ENCODE data around the gene LMLN. TPM values are rescaled to one million over a fixed set of nuclear protein-coding genes. Genes with fewer than 3 reads are reported as not detected.

Gene LMLN
- total RNA-seq, 5 donors from 2014 or later (not counting 1 experiment from before 2014, with no cell fraction given), result 3.7 to 8.2 (median 5.5) TPM

DNA sequence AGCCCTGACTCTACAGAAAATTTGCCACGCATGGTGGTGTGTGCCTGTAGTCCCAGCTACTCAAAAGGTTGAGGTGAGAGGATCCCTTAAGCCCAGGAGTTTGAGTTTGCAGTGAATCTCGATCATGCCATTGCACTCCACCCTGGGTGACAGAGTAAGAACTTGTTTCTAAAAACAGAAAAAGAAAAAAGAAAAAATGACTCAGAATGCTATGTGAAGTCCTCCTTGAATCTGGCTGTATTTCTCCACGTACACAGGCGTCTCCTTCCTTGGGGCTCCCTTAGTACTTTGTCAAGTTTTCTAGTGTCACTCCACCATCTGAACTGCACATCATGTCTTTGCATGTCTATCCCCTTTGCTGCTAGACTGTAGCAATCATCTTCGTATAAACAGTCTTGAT is 104.4 kb downstream of the LMLN start:
- H3K4me3 ChIP-seq (ENCODE audit: control insufficient read depth in 1 of 2, extremely low read depth in 1 of 2, low read length in 1 of 2), result no peak overlapping the region
- WGBS (ENCODE audit: insufficient coverage), result 93% methylated on average over 2 of the region's 5 CpGs
- Mint-ChIP-seq H3K4me1 (no peaks in the 10 kb centered on the region), H3K4me3 (no peak overlapping the region), H3K9me3 (no peaks in the 10 kb centered on the region), H3K27me3 (peaks cover 3 to 5% of the 10 kb centered on the region in 2 donors), H3K27ac (no peak overlapping the region), H3K36me3 (no peaks in the 10 kb centered on the region)
- H3K27ac ChIP-seq (ENCODE audit: low read length), result no peak overlapping the region
- no peaks in the 10 kb centered on the region for H3K4me1 ChIP-seq (ENCODE audit: control insufficient read depth in 1 of 2, extremely low read depth in 1 of 2, insufficient read depth in 2 of 2, low read length in 2 of 2)
- H3K36me3 ChIP-seq (ENCODE audit: control insufficient read depth in 2 of 2, extremely low read depth in 1 of 2, insufficient read depth in 1 of 2, low read length in 1 of 2), result no peaks in the 10 kb centered on the region
- DNase-seq, result no peak
- H3K9me3 ChIP-seq, result no peaks in the 10 kb centered on the region
- peaks cover 0 to 2% of the 10 kb centered on the region in 2 experiments for H3K27me3 ChIP-seq (replicated peaks in 1 of 2; ENCODE audit: control insufficient read depth in 2 of 2, extremely low read depth in 1 of 2, insufficient read depth in 2 of 2, low read length in 1 of 2)
- POLR2A ChIA-PET, result no interaction called here
- ATAC-seq (replicated peaks in 1 of 4), result no peak
- CTCF ChIA-PET, result no interaction called here

DNA sequence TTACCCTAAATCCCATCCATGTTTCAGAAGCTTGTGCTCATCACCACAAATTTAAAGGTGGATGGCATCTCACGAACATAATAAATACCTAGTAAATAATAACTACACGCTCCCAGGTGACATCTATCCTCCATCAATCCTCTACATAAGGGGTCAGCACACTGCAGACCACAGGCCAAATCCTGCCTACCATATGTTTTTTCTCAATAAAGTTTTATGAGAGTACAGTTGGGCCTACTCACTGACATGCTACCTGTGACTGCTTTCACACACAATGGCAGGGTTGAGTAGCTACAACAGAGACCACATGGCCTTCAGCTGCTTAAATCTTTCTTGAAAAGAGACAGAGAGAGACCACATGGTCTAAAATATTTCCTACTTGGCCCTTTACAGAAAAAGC is 105.9 kb downstream of the LMLN start:
- peaks cover 3 to 5% of the 10 kb centered on the region in 2 donors for H3K27me3 Mint-ChIP-seq
- DNase-seq, result no peak
- Histone ChIP-seq H3K27me3 (replicated peaks in 1 of 2; ENCODE audit: control insufficient read depth in 2 of 2, extremely low read depth in 1 of 2, insufficient read depth in 2 of 2, low read length in 1 of 2) (peaks cover 0 to 2% of the 10 kb centered on the region in 2 experiments), H3K4me1 (ENCODE audit: control insufficient read depth in 1 of 2, extremely low read depth in 1 of 2, insufficient read depth in 2 of 2, low read length in 2 of 2) (no peaks in the 10 kb centered on the region), H3K27ac (ENCODE audit: low read length) (no peak overlapping the region), H3K4me3 (ENCODE audit: control insufficient read depth in 1 of 2, extremely low read depth in 1 of 2, low read length in 1 of 2) (no peak overlapping the region), H3K9me3 (no peaks in the 10 kb centered on the region), H3K36me3 (ENCODE audit: control insufficient read depth in 2 of 2, extremely low read depth in 1 of 2, insufficient read depth in 1 of 2, low read length in 1 of 2) (no peaks in the 10 kb centered on the region)
- no peaks in the 10 kb centered on the region for H3K36me3 Mint-ChIP-seq
- POLR2A ChIA-PET, result interaction anchor here in 1 of 2 donors (0.6 kb wide), 1 partner anchor 10 kb away, joined by 3 read pairs; no protein-coding TSS in a partner anchor
- no peaks in the 10 kb centered on the region for H3K4me1 Mint-ChIP-seq
- no peak overlapping the region for H3K4me3 Mint-ChIP-seq
- CTCF ChIA-PET, result no interaction called here
- no peak overlapping the region for H3K27ac Mint-ChIP-seq
- WGBS (ENCODE audit: insufficient coverage), result 83% methylated on average over 2 of the region's 2 CpGs
- ATAC-seq (replicated peaks in 1 of 4), result no peak
- H3K9me3 Mint-ChIP-seq, result no peaks in the 10 kb centered on the region

DNA sequence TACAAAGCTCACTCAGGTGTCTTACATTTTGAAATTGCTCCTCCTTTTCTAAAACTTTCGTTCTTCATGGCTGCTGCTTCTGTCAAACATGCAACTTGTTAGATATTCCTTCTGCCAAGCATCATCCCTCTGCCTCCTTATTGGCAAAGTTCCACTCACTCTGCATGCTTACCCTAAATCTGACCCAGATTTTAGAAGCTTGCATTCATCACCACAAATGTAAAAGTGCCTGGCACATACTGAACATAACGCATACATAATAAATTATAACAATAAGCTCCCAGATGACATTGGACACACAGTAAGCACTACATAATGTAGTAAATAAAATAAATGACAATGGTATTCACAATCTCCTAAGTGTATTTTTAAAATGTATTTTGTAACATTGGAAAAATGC is 107.4 kb downstream of the LMLN start:
- POLR2A ChIA-PET, result no interaction called here

DNA sequence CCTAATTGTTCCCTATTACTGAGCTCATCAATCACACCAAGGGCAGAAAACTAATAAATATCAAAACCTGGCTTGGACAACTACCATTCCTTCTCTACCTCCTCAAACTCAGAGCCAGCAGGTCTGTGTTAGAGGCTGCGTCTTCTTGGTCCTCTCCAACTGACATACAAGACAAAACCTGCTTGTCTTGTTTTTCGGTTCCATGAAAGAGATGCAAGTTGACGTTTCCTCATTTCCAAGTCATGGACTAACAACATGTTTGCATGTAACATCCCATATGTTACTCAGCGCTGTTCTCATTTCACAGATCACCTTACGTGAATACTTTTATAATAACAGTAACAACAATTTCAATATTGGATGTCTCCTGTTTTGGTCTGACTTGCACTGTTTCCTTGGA is 110.9 kb downstream of the LMLN start:
- no peak for DNase-seq
- Mint-ChIP-seq H3K27ac (no peak overlapping the region), H3K9me3 (no peaks in the 10 kb centered on the region), H3K36me3 (no peaks in the 10 kb centered on the region), H3K4me1 (peaks cover 0 to 16% (median 9%) of the 10 kb centered on the region in 3 donors), H3K27me3 (peaks cover 0 to 5% of the 10 kb centered on the region in 2 donors), H3K4me3 (no peak overlapping the region)
- ATAC-seq (replicated peaks in 1 of 4), result no peak
- Histone ChIP-seq H3K27me3 (replicated peaks in 1 of 2; ENCODE audit: control insufficient read depth in 2 of 2, extremely low read depth in 1 of 2, insufficient read depth in 2 of 2, low read length in 1 of 2) (peaks cover 0 to 2% of the 10 kb centered on the region in 2 experiments), H3K4me3 (ENCODE audit: control insufficient read depth in 1 of 2, extremely low read depth in 1 of 2, low read length in 1 of 2) (no peak overlapping the region), H3K36me3 (ENCODE audit: control insufficient read depth in 2 of 2, extremely low read depth in 1 of 2, insufficient read depth in 1 of 2, low read length in 1 of 2) (no peaks in the 10 kb centered on the region), H3K9me3 (no peaks in the 10 kb centered on the region), H3K4me1 (ENCODE audit: control insufficient read depth in 1 of 2, extremely low read depth in 1 of 2, insufficient read depth in 2 of 2, low read length in 2 of 2) (no peaks in the 10 kb centered on the region), H3K27ac (ENCODE audit: low read length) (no peak overlapping the region)
- POLR2A ChIA-PET, result no interaction called here
- CTCF ChIA-PET, result interaction anchor here (0.8 to 2.8 kb wide), 3 partner anchors 10 kb away, joined by 4 to 11 read pairs (median 6); no protein-coding TSS in a partner anchor
- WGBS (ENCODE audit: insufficient coverage), result 93% methylated on average over 4 of the region's 5 CpGs

More for the DNA sequence above, 107.4 kb downstream of the LMLN start:
- Histone ChIP-seq H3K27ac (ENCODE audit: low read length) (no peak overlapping the region), H3K27me3 (replicated peaks in 1 of 2; ENCODE audit: control insufficient read depth in 2 of 2, extremely low read depth in 1 of 2, insufficient read depth in 2 of 2, low read length in 1 of 2) (peaks cover 0 to 2% of the 10 kb centered on the region in 2 experiments), H3K9me3 (no peaks in the 10 kb centered on the region), H3K36me3 (ENCODE audit: control insufficient read depth in 2 of 2, extremely low read depth in 1 of 2, insufficient read depth in 1 of 2, low read length in 1 of 2) (no peaks in the 10 kb centered on the region), H3K4me3 (ENCODE audit: control insufficient read depth in 1 of 2, extremely low read depth in 1 of 2, low read length in 1 of 2) (no peak overlapping the region), H3K4me1 (ENCODE audit: control insufficient read depth in 1 of 2, extremely low read depth in 1 of 2, insufficient read depth in 2 of 2, low read length in 2 of 2) (no peaks in the 10 kb centered on the region)
- Mint-ChIP-seq H3K4me1 (peaks cover 0 to 13% (median 9%) of the 10 kb centered on the region in 3 donors), H3K27ac (no peak overlapping the region), H3K36me3 (no peaks in the 10 kb centered on the region), H3K9me3 (no peaks in the 10 kb centered on the region), H3K4me3 (no peak overlapping the region), H3K27me3 (peaks cover 3 to 5% of the 10 kb centered on the region in 2 donors)
- 100% methylated on average over 1 of the region's 2 CpGs for WGBS (ENCODE audit: insufficient coverage)
- CTCF ChIA-PET, result interaction anchor here in 1 of 2 donors (0.7 kb wide), 1 partner anchor 50 kb away, joined by 4 read pairs; no protein-coding TSS in a partner anchor
- DNase-seq, result no peak
- ATAC-seq (replicated peaks in 1 of 4), result no peak

DNA sequence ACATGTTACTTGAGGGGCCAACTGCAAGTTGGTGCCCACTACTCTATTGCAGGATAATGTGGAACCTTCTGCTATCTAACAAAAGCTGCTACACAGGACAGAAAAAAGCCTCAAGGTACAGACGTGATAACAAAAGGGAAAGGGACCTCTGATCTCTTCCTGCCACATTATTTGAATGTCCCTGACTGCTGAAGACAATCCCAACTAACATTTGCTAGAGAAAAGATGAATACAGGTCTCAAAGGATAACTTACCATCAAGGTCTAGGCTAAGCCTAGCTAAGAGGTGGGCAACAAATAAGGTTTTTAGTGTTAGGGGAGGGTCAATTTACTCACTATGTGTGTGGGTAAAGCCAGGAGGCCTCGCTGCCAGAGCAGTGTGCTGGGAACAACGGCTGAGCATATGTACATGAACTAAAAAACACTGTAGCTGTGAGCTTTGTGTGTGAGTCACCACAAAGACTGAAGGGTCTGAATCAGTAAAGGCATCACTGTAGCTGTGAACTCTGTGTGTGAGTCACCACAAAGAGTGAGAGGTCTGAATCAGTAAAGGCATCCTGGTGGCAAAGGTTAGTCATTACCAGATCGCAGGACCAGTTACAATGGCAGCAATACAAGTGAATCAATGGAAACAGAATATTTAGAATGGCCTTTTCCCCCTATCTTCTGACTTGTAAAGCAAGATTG is 111.7 kb downstream of the LMLN start:
- H3K27me3 ChIP-seq (replicated peaks in 1 of 2; ENCODE audit: control insufficient read depth in 2 of 2, extremely low read depth in 1 of 2, insufficient read depth in 2 of 2, low read length in 1 of 2), result peaks cover 0 to 2% of the 10 kb centered on the region in 2 experiments
- H3K27ac Mint-ChIP-seq, result peak overlapping the region in 1 of 2 donors; percentile 80
- no peaks in the 10 kb centered on the region for H3K9me3 ChIP-seq
- POLR2A ChIA-PET, result no interaction called here
- 7% methylated on average over 3 of the region's 4 CpGs for WGBS (ENCODE audit: insufficient coverage)
- no peaks in the 10 kb centered on the region for H3K36me3 Mint-ChIP-seq
- peaks cover 0 to 7% of the 10 kb centered on the region in 2 donors for H3K27me3 Mint-ChIP-seq
- no peaks in the 10 kb centered on the region for H3K9me3 Mint-ChIP-seq
- H3K27ac ChIP-seq (ENCODE audit: low read length), result no peak overlapping the region
- DNase-seq, result peak in 10 of 35 experiments; percentile 11 to 50 (median 28)
- CTCF ChIA-PET, result interaction anchor here (0.5 to 1.7 kb wide), 3 partner anchors 9 to 73 kb away, joined by 4 to 6 read pairs (median 4); no protein-coding TSS in a partner anchor
- no peak overlapping the region for H3K4me3 Mint-ChIP-seq
- ATAC-seq (replicated peaks in 1 of 4), result peak; percentile 97 to 100 (median 100)
- no peak overlapping the region for H3K4me3 ChIP-seq (ENCODE audit: control insufficient read depth in 1 of 2, extremely low read depth in 1 of 2, low read length in 1 of 2)
- H3K36me3 ChIP-seq (ENCODE audit: control insufficient read depth in 2 of 2, extremely low read depth in 1 of 2, insufficient read depth in 1 of 2, low read length in 1 of 2), result no peaks in the 10 kb centered on the region
- no peaks in the 10 kb centered on the region for H3K4me1 ChIP-seq (ENCODE audit: control insufficient read depth in 1 of 2, extremely low read depth in 1 of 2, insufficient read depth in 2 of 2, low read length in 2 of 2)
- H3K4me1 Mint-ChIP-seq, result peaks cover 0 to 16% (median 9%) of the 10 kb centered on the region in 3 donors

DNA sequence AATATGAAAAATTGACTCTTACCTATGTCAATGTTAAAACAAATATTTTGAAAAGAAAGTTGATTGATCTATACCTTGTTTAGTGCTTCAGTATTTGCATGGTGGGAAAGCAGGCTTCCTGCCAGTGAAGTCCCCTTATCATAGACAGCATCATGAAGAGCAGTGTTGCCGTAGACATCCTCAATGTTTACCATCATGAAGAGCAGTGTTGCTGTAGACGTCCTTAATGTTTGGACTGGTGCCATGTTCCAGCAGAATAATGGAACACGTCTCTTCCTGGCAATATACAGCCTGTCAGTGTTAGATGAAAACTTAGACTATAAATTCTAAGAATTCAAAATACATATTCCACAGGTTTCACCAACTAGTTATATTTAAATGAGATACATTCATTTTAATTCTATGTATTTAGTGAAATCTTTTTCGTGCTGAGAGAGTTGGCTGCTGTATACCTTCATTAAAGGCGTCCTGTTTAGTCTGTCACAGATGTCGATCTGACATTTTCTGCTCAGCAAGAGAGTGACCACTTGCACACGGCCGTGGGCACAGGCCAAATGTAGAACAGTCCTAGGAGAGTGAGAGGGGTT is 116.8 kb downstream of the LMLN start:
- POLR2A ChIA-PET, result no interaction called here
- Mint-ChIP-seq H3K4me3 (no peak overlapping the region), H3K27me3 (peaks cover 9 to 24% of the 10 kb centered on the region in 2 donors), H3K36me3 (no peaks in the 10 kb centered on the region), H3K4me1 (peaks cover 6 to 13% (median 10%) of the 10 kb centered on the region in 3 donors), H3K27ac (no peak overlapping the region), H3K9me3 (peaks cover 0 to 2% (median 0%) of the 10 kb centered on the region in 3 donors)
- no peaks in the 10 kb centered on the region for H3K9me3 ChIP-seq
- no peaks in the 10 kb centered on the region for H3K36me3 ChIP-seq (ENCODE audit: control insufficient read depth in 2 of 2, extremely low read depth in 1 of 2, insufficient read depth in 1 of 2, low read length in 1 of 2)
- H3K4me1 ChIP-seq (ENCODE audit: control insufficient read depth in 1 of 2, extremely low read depth in 1 of 2, insufficient read depth in 2 of 2, low read length in 2 of 2), result peaks cover 0 to 19% of the 10 kb centered on the region in 2 experiments
- no peak overlapping the region for H3K27ac ChIP-seq (ENCODE audit: low read length)
- H3K4me3 ChIP-seq (ENCODE audit: control insufficient read depth in 1 of 2, extremely low read depth in 1 of 2, low read length in 1 of 2), result no peak overlapping the region
- peaks cover 12 to 25% of the 10 kb centered on the region in 2 experiments for H3K27me3 ChIP-seq (replicated peaks in 1 of 2; ENCODE audit: control insufficient read depth in 2 of 2, extremely low read depth in 1 of 2, insufficient read depth in 2 of 2, low read length in 1 of 2)
- no peak for DNase-seq
- ATAC-seq (replicated peaks in 1 of 4), result no peak
- CTCF ChIA-PET, result interaction anchor here in 1 of 2 donors (0.6 kb wide), 1 partner anchor 9 kb away, joined by 6 read pairs; no protein-coding TSS in a partner anchor
- WGBS (ENCODE audit: insufficient coverage), result 78% methylated on average over 3 of the region's 8 CpGs

All from T-cell (primary cell).